Neutrophil (primary cell): Measurements from ENCODE around the gene ACSF3.

Experiments
- H3K27ac ChIP-seq: fragments of 200-600 bp; sonication (generic); 2 replicates; pipeline ENCODE4 v1.5.1; 2016; ENCODE audit warnings: mild to moderate bottlenecking, moderate library complexity
- H3K27me3 ChIP-seq: fragments of 200-600 bp; sonication (generic); 2 replicates; pipeline ENCODE4 v1.6.0; 2016; ENCODE audit warnings: mild to moderate bottlenecking
- H3K36me3 ChIP-seq: fragments of 200-600 bp; sonication (generic); 2 replicates; pipeline ENCODE4 v1.5.1; 2017
- H3K4me1 ChIP-seq, 2 experiments: fragments of 200-600 bp in 1 of 2; sonication (generic) in 1 of 2; 1 replicate in 1 of 2; 2 replicates in 1 of 2; pipeline versions ENCODE4 v1.5.1 to v1.6.1; 2013 to 2016; ENCODE audit warnings: low read depth in 1 of 2, low read length in 1 of 2, mild to moderate bottlenecking in 1 of 2, moderate library complexity in 1 of 2; ENCODE audit not compliant: control insufficient read depth in 1 of 2, insufficient read depth in 1 of 2
- H3K4me3 ChIP-seq, 2 experiments: fragments of 200-600 bp in 1 of 2; sonication (generic) in 1 of 2; 1 replicate in 1 of 2; 2 replicates in 1 of 2; pipeline ENCODE4 v1.5.1; 2013 to 2016; ENCODE audit warnings: low read depth in 1 of 2, low read length in 1 of 2, mild to moderate bottlenecking in 1 of 2, moderate library complexity in 1 of 2
- H3K9me3 ChIP-seq: fragments of 200-600 bp; sonication (generic); 2 replicates; pipeline ENCODE4 v1.5.1; 2016
- TF ChIP-seq, protein P1 (sequence below): fragments of 200-600 bp; sonication (generic); IDR thresholded peaks from 2 replicates; pipeline ENCODE4 v1.5.1; 2016; ENCODE audit warnings: antibody characterized with exemption

Gene ACSF3

DNA sequence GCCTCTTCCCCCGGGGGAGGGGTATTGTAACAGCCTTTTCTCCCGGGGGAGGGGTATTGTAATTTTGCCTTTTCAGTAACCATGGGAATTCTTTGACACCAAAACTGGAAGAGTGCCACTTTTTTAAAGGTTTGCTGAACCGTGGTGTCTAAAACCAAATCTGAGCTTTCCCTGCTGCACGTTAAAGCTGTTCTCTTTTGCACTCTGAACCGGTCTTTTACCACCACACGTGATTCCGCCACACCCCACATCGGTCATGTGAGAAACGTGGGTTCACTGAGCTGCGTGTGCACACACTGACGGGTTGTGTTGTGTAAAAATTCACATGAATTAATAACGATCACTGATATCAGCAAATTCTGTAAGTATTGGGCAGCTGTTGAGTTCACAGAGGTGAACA lies 9.2 kb upstream of the ACSF3 start:
- Histone ChIP-seq H3K27me3 (peaks cover 13% of the 10 kb centered on the region), H3K4me1 (no peaks in the 10 kb centered on the region), H3K27ac (no peak overlapping the region), H3K36me3 (no peaks in the 10 kb centered on the region), H3K9me3 (no peaks in the 10 kb centered on the region), H3K4me3 (no peak overlapping the region)
- TF ChIP-seq, protein P1, sequence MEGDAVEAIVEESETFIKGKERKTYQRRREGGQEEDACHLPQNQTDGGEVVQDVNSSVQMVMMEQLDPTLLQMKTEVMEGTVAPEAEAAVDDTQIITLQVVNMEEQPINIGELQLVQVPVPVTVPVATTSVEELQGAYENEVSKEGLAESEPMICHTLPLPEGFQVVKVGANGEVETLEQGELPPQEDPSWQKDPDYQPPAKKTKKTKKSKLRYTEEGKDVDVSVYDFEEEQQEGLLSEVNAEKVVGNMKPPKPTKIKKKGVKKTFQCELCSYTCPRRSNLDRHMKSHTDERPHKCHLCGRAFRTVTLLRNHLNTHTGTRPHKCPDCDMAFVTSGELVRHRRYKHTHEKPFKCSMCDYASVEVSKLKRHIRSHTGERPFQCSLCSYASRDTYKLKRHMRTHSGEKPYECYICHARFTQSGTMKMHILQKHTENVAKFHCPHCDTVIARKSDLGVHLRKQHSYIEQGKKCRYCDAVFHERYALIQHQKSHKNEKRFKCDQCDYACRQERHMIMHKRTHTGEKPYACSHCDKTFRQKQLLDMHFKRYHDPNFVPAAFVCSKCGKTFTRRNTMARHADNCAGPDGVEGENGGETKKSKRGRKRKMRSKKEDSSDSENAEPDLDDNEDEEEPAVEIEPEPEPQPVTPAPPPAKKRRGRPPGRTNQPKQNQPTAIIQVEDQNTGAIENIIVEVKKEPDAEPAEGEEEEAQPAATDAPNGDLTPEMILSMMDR = no peak

DNA sequence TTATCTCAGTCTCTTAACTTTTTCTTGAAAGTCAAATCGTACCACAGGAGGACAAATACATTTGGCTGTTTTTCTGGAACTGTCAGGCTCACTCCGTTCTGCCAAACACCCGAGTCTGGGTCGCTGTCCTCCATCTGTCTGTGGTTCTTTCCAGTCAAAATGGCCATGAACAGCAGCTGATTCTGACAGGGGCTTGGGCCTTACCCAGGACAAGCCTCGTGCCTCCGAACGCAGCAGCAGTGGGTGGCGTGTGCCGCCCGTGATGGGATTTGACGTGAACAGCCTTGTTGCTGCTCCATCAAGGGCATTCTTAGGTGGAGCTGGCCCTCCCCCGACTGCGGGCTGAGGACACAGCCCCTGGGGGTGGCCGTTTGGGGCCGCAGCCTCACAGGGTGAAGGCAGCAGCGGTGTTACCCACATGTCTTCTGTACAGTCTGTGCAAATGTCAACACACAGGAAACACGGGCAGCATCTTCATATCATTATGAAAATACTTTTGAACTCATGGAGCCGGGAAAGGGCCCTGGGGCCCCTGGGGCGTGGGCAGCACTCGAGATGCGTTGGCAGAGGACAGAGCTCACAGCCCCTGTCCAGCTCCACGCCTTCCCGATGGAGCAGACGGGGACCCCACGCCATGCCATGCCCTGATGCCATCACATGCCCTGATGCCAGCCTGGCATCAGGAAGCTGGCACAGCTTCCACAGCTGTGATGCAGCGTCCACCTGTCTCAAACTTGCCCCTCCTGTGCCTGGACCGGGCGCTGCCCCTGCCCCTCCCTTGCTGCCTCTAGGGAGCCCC lies 8.6 kb upstream of the ACSF3 start:
- Histone ChIP-seq H3K4me3 (no peak overlapping the region), H3K27ac (no peak overlapping the region), H3K4me1 (no peaks in the 10 kb centered on the region), H3K27me3 (peaks cover 19% of the 10 kb centered on the region), H3K9me3 (no peaks in the 10 kb centered on the region), H3K36me3 (no peaks in the 10 kb centered on the region)
- TF ChIP-seq, protein P1 = no peak

DNA sequence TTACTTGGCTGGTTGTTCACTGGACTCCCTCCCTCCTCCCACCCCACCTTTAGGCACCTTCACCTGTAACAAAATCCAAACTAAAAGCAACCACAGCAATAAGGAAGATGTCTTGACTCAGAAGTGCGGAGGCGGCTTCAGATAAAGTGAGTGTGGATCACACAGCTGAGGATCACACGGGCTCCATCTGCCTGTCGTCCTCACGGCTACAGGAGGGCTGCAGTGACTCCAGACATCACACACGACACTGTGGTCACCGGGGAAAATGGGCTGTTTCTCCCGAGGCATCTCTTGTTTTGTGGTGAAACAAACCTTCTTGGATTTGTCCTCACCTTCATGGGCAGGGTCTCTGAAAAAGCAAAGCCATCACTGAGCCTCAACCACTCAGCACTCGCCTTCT lies 7.9 kb upstream of the ACSF3 start:
- H3K9me3 ChIP-seq = no peaks in the 10 kb centered on the region
- peaks cover 27% of the 10 kb centered on the region for H3K27me3 ChIP-seq
- no peaks in the 10 kb centered on the region for H3K36me3 ChIP-seq
- H3K4me1 ChIP-seq = no peaks in the 10 kb centered on the region
- TF ChIP-seq, protein P1 = no peak
- no peak overlapping the region for H3K4me3 ChIP-seq
- no peak overlapping the region for H3K27ac ChIP-seq

DNA sequence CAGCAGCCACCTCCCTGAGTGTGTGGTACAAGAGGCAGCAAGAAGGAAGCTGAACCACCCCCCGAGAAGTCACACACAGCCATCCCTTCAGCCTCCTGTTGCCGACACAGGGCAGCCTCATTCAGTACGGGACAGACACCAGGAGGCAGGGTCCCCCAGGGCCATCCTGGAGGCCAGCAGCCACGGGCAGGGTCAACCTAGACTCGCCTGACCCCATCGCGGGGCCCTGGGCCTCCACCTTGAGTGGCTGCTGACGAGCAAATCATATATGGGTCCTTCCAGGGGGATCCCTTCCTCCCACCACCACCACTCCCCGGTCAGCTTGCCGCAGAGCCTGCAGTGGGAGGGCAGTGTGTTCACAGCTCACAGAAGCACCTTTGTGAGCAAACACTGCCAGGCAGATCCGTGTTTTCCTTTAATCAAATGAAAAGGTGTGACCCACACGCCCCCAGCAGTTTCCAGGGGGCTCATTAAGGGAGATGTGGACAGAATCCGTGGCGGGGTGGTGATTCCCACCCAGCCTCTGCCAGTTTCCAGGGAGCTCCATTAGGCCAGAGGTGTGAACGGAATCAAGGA lies 5.6 kb upstream of the ACSF3 start:
- Histone ChIP-seq H3K27me3 (peaks cover 49% of the 10 kb centered on the region), H3K4me1 (no peaks in the 10 kb centered on the region), H3K36me3 (no peaks in the 10 kb centered on the region), H3K4me3 (no peak overlapping the region), H3K27ac (no peak overlapping the region), H3K9me3 (no peaks in the 10 kb centered on the region)
- TF ChIP-seq, protein P1 = no peak

DNA sequence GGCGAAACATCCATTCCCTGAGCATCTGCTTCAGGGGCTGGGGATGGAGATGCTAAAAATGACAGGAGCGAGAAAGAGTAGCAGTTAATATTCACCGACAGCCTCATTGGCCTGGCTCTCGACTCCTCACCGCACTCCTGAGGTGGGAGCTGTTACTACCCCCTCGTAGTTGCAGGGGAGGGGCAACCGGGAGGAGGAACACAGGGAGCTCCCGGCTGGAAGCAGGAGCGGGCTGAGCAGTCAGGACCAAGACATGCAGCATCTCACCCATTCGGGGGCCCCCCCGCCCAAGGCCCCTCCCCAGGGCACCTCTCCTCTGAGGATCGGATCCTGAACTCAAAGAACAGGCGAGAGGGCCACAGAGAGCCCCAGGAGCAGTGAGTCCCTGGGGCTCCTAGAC lies 4.5 kb upstream of the ACSF3 start:
- Histone ChIP-seq H3K27me3 (peaks cover 53% of the 10 kb centered on the region), H3K4me3 (no peak overlapping the region), H3K27ac (no peak overlapping the region), H3K36me3 (no peaks in the 10 kb centered on the region), H3K9me3 (no peaks in the 10 kb centered on the region), H3K4me1 (peaks cover 5 to 7% of the 10 kb centered on the region in 2 experiments)
- TF ChIP-seq, protein P1 = no peak
